GM20431 (cell line): Measurements from ENCODE around the gene ERBB4.
"Not testable (repeated sequence)": the region's sequence is repeated elsewhere in the genome, so short reads cannot be mapped to it uniquely, and the experiment has no call there.

Source experiments
- in situ Hi-C: fragments of 300-500 bp; cut with MseI, MboI; formaldehyde crosslinking; loops from one replicate; pipeline ENCODE4 v1.15.0; 2020; ENCODE audit warnings: low sequenced_read_pairs; ENCODE audit not compliant: unreplicated experiment

The ERBB4 gene

DNA sequence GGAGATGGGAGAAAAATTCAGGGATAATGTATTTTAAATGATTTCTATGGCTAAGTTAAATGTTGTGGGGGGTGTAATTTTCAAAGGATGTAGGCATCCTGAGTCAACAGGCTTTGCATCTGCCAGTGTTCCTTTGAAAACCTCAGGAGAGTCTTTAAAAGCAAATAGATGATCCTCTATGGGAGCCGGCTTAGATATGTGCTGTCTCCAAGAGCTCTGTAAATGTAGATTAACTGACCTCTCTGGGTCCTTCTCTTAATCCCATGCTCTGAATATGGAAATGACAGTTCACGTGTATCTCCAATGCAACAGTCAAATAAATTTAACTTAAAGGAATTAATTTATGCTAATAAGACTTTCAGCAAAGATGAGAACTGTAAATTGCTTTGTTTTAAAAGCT lies 292.7 kb downstream of the ERBB4 start:
- in situ Hi-C loops, result no loop called here

- in situ Hi-C loops, result no loop called here
Measured at GRCh38 chr2:212242724-212243123, 295.9 kb downstream of the ERBB4 start.

DNA sequence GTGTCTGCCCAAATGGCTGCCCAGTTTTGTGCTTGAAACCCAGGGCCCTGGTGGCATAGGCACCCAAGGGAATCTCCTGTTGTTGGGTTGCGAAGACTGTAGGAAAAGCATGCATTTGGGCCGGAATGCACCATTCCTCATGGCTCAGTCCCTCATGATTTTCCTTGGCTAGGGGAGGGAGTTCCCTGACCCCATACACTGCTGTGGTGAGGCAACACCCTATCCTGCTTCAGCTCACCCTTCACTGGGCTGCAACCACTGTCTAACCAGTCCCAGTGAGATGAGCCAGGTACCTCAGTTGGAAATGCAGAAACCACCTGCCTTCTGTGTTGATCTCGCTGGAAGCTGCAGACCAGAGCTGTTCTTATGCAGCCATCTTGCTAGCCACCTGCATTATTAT lies 300.4 kb downstream of the ERBB4 start:
- in situ Hi-C loops, result not testable (repeated sequence)

- in situ Hi-C loops, result no loop called here
Measured at GRCh38 chr2:212237350-212238095, 301.1 kb downstream of the ERBB4 start.

GRCh38 chr2:212228743-212229171 lies 309.8 kb downstream of the ERBB4 start:
- in situ Hi-C loops, result no loop called here

GRCh38 chr2:212227755-212228154 lies 310.8 kb downstream of the ERBB4 start:
- in situ Hi-C loops, result no loop called here

DNA sequence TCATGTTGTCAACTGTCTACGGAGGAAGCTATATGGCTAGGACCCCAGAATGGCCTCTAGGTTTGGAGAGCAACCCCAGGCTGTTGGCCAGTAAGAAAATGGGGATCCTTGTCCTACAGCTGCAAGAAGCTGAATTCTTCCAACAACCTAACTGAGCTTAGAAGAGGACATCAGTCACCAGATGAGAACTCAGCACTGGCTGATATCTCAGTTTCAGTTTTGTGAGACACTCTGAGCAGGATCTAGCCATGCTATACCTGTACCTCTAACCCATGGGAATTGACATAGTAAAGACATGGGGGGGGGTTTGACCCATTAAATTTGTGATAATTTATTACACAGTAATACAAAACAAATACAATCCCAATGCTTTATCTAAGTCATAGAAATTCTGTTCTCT lies 312.5 kb downstream of the ERBB4 start:
- in situ Hi-C loops, result no loop called here

- in situ Hi-C loops, result no loop called here
Measured at GRCh38 chr2:212223696-212224095, 314.9 kb downstream of the ERBB4 start.

- in situ Hi-C loops, result no loop called here
Measured at GRCh38 chr2:212213191-212213590, 325.4 kb downstream of the ERBB4 start.

DNA sequence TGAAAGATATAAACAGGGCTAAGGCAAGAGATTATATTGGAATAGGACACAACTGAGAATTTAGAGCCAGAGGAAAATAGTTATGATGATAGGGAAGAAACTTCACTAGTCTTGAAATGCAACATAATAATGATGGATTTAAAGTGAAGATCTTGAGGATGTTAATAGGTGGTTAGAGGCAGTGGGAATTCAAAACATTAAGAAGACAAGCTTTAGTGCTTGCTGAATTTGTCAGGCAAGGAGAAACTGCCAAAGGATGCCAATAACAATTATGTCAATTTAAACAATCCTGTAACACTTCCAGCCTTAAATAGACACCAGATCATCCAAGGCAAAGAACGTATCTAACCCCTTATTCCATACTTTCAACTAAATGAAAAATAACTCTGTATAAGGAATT lies 330.1 kb downstream of the ERBB4 start:
- in situ Hi-C loops, result no loop called here

GRCh38 chr2:212197776-212198175 lies 340.8 kb downstream of the ERBB4 start:
- in situ Hi-C loops, result no loop called here

- in situ Hi-C loops, result no loop called here
Measured at GRCh38 chr2:212195626-212196025, 343.0 kb downstream of the ERBB4 start.

DNA sequence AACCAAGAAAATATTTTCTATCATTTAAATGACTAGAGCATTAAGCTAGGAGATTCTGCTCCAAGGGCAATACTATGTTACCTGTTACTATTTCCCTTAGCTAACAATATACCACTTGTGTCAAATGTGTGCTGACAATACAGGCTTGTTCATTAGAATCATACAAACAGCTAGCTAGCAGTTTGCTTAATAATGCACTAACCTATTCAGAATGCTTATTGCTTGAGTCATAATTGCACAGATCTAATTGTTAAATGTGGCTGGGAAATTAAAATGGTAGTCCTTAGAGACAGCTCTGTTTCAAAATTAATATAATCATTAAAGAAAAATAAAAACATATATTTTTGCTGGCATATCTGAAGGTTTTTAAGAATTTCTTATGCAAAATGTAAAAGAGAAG lies 344.2 kb downstream of the ERBB4 start:
- in situ Hi-C loops, result no loop called here

DNA sequence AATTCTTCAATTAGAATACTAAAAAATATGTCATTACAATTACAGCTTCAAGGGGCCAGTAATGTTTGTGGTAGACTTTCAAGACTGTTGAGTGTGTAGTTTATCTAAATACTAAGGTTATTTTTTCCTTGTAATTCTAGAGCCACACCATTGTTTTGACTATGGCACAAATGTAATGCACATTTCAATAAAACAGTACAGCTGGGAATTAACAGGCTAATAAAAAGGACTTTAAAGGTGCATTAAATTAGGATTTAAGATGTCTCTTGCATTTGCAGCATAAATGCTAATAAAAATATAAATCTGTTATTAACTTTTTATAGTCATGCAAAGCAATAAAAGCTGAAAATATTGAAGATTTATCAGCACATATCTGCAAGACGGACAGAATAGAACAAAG lies 344.8 kb downstream of the ERBB4 start:
- in situ Hi-C loops, result no loop called here

- in situ Hi-C loops, result no loop called here
Measured at GRCh38 chr2:212193056-212193455, 345.5 kb downstream of the ERBB4 start.

GRCh38 chr2:212191438-212191837 lies 347.2 kb downstream of the ERBB4 start:
- in situ Hi-C loops, result not testable (repeated sequence)

- in situ Hi-C loops, result no loop called here
Measured at GRCh38 chr2:212186166-212186565, 352.4 kb downstream of the ERBB4 start.

GRCh38 chr2:212181646-212182045 lies 357.0 kb downstream of the ERBB4 start:
- in situ Hi-C loops, result no loop called here

- in situ Hi-C loops, result no loop called here
Measured at GRCh38 chr2:212180408-212181083, 358.1 kb downstream of the ERBB4 start.

- in situ Hi-C loops, result no loop called here
Measured at GRCh38 chr2:212177724-212178123, 360.9 kb downstream of the ERBB4 start.

DNA sequence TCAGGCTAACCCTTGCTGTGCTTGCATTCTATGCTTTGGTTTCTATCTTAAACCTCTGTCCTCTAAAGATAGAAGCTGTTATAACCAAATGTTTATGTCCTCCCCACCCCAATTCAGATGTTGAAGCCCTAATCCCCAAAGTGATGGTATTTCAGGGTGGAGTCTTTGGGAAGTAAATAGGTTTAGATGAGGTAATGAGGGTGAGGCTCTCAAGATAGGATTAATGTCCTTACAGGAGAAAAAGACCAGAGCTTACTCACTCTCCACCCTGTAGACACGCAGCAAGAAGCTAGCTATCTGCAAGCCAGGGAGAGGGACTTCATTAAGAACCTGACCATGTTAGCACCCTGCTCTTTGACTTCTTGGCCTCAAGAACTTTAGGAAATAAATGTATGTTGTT lies 362.5 kb downstream of the ERBB4 start:
- in situ Hi-C loops, result no loop called here
